HG03103 (cell line): ENCODE data around the gene ADAM8.

ENCODE experiments used
- ATAC-seq: cut with Tn5 transposase; IDR thresholded peaks from one replicate; pipeline ENCODE4 v1.9.1; 2021; ENCODE audit warnings: low read depth; ENCODE audit not compliant: unreplicated experiment

The ADAM8 gene

GRCh38 chr10:133309100-133309719 lies 32.5 kb upstream of the ADAM8 start:
- ATAC-seq, result peak; percentile 61

GRCh38 chr10:133308421-133309099 lies 31.9 kb upstream of the ADAM8 start, which contains the start of the genes TUBGCP2 and ZNF511:
TSS of gene TUBGCP2 (minus strand) at chr10:133308872. CDS start at chr10:133302941, 5,931 bp downstream.
TSS of gene ZNF511 (plus strand) at chr10:133308914. CDS start at chr10:133308944, 30 bp downstream.
- peak; percentile 62 for ATAC-seq

- ATAC-seq, result peak; percentile 49
These were observed 31.2 kb upstream of the ADAM8 start for GRCh38 chr10:133307776-133308420.

GRCh38 chr10:133306941-133307379 lies 30.3 kb upstream of the ADAM8 start:
- no peak for ATAC-seq

GRCh38 chr10:133306097-133306476 lies 29.4 kb upstream of the ADAM8 start:
- ATAC-seq, result no peak

GRCh38 chr10:133303206-133303605 lies 26.5 kb upstream of the ADAM8 start:
- ATAC-seq, result no peak

- ATAC-seq, result no peak
These were observed 25.6 kb upstream of the ADAM8 start for GRCh38 chr10:133302230-133302629.

GRCh38 chr10:133299738-133300137 lies 23.1 kb upstream of the ADAM8 start:
- no peak for ATAC-seq

- no peak for ATAC-seq
These were observed 22.6 kb upstream of the ADAM8 start for GRCh38 chr10:133299224-133299623.

GRCh38 chr10:133298466-133298865 lies 21.8 kb upstream of the ADAM8 start:
- ATAC-seq, result no peak

GRCh38 chr10:133297504-133297903 lies 20.8 kb upstream of the ADAM8 start:
- no peak for ATAC-seq

GRCh38 chr10:133295426-133296320 lies 19.0 kb upstream of the ADAM8 start:
- ATAC-seq, result no peak

- ATAC-seq, result no peak
These were observed 17.5 kb upstream of the ADAM8 start for GRCh38 chr10:133294189-133294588.

- ATAC-seq, result no peak
These were observed 17.1 kb upstream of the ADAM8 start for GRCh38 chr10:133293810-133294119.

GRCh38 chr10:133292919-133293809 lies 16.5 kb upstream of the ADAM8 start:
- no peak for ATAC-seq

GRCh38 chr10:133289761-133290160 lies 13.1 kb upstream of the ADAM8 start:
- no peak for ATAC-seq

- no peak for ATAC-seq
These were observed 11.3 kb upstream of the ADAM8 start for GRCh38 chr10:133287832-133288500.

GRCh38 chr10:133286366-133286765 lies 9.7 kb upstream of the ADAM8 start:
- ATAC-seq, result no peak

- no peak for ATAC-seq
These were observed 8.5 kb upstream of the ADAM8 start for GRCh38 chr10:133285217-133285616.
